ENCODE measurements around the gene CCDC184.

- TF ChIP-seq CTCF (IDR thresholded peaks at IDR 0.05; ENCODE audit: low read depth, low read length) (no peak), EZH2phosphoT487 (IDR thresholded peaks at IDR 0.05; ENCODE audit: low read depth) (no peak)
These were observed 39.5 kb upstream of the CCDC184 start for GRCh38 chr12:48143898-48144297.
